B cell (primary cell): ENCODE data around the gene CUL3. TPM values are rescaled to one million over a fixed set of nuclear protein-coding genes. Genes with fewer than 3 reads are reported as not detected.

Source experiments
- ATAC-seq: fragments of 200-7000 bp; cut with Tn5 transposase; one replicate; pipeline ENCODE4 v1.10.0; 2021; ENCODE audit warnings: low read depth, mild to moderate bottlenecking, moderate number of reproducible peaks, moderate library complexity
- CTCF ChIA-PET: fragments of 350-600 bp; sonication (Branson Sonifier 250); formaldehyde crosslinking; loops from one replicate; lab custom pipeline; 2021; ENCODE audit warnings: antibody characterized with exemption, inconsistent platforms; lab: Charles Lee
- POLR2A ChIA-PET: fragments of 350-600 bp; sonication (Branson Sonifier 250); formaldehyde crosslinking; loops from one replicate; lab custom pipeline; 2021; ENCODE audit warnings: antibody characterized with exemption; lab: Charles Lee
- DNase-seq: peaks from one replicate; pipeline ENCODE4 v3.0.0; 2013
- H2AFZ ChIP-seq: 2 replicates; pipeline ENCODE4 v1.6.1; 2012; ENCODE audit warnings: mild to moderate bottlenecking, low read depth, low read length; ENCODE audit not compliant: insufficient read depth, poor library complexity, severe bottlenecking
- H3K27ac ChIP-seq, 2 donors: 1 replicate in 1 of 2; 2 replicates in 1 of 2; pipeline ENCODE4 v1.5.1; 2012 to 2013; ENCODE audit warnings: low read length in 2 of 2, mild to moderate bottlenecking in 2 of 2, moderate library complexity in 1 of 2
- H3K27me3 ChIP-seq, 4 experiments: fragments of 200-600 bp in 1 of 4; sonication (generic) in 1 of 4; replicated peaks in 1 of 4; 1 replicate in 2 of 4; 2 replicates in 2 of 4; pipeline versions ENCODE4 v1.6.1 to v1.7.0; 2013 to 2016; ENCODE audit warnings: low read length in 3 of 4, mild to moderate bottlenecking in 2 of 4, mixed read lengths in 1 of 4, moderate library complexity in 1 of 4; ENCODE audit not compliant: insufficient read depth in 4 of 4, control insufficient read depth in 3 of 4; ENCODE audit errors: control extremely low read depth in 1 of 4
- H3K36me3 ChIP-seq, 2 experiments: replicated peaks in 1 of 2; 1 replicate in 1 of 2; 2 replicates in 1 of 2; pipeline versions ENCODE4 v1.6.1 to v1.7.1; 2013; ENCODE audit warnings: low read length in 1 of 2; ENCODE audit not compliant: insufficient read depth in 2 of 2, control insufficient read depth in 1 of 2; ENCODE audit errors: control extremely low read depth in 1 of 2, extremely low read depth in 1 of 2
- H3K4me1 ChIP-seq, 2 donors: fragments of 200-600 bp in 1 of 2; sonication (generic) in 1 of 2; 1 replicate in 1 of 2; 2 replicates in 1 of 2; pipeline versions ENCODE4 v1.5.1 to v1.6.1; 2013 to 2017; ENCODE audit warnings: low read length in 2 of 2; ENCODE audit not compliant: control insufficient read depth in 2 of 2, insufficient read depth in 2 of 2
- H3K4me2 ChIP-seq: replicated peaks from 2 replicates; pipeline ENCODE3; 2012; ENCODE audit warnings: mild to moderate bottlenecking, low read depth, low read length; ENCODE audit not compliant: poor library complexity, severe bottlenecking
- H3K4me3 ChIP-seq, 5 experiments: fragments of 200-600 bp in 1 of 5; sonication (generic) in 1 of 5; 1 replicate in 3 of 5; 2 replicates in 2 of 5; pipeline versions ENCODE4 v1.5.1 to v1.7.0; 2011 to 2016; ENCODE audit warnings: low read length in 4 of 5, mild to moderate bottlenecking in 4 of 5, low read depth in 2 of 5, control low read depth in 1 of 5, moderate library complexity in 1 of 5; ENCODE audit not compliant: insufficient read depth in 1 of 5; ENCODE audit errors: control extremely low read depth in 1 of 5, extremely low read depth in 1 of 5
- H3K79me2 ChIP-seq: fragments of 200-600 bp; sonication (generic); one replicate; pipeline ENCODE4 v1.6.0; 2016; ENCODE audit warnings: low read length; ENCODE audit not compliant: control insufficient read depth, insufficient read depth
- H3K9ac ChIP-seq: fragments of 200-600 bp; sonication (generic); 2 replicates; pipeline ENCODE4 v1.6.1; 2017; ENCODE audit warnings: mild to moderate bottlenecking, low read length, moderate library complexity
- H3K9me3 ChIP-seq, 3 donors: one replicate each; pipeline versions ENCODE4 v1.6.1 to v1.7.1; 2013; ENCODE audit warnings: low read length in 2 of 3; ENCODE audit not compliant: control insufficient read depth in 2 of 3, insufficient read depth in 1 of 3; ENCODE audit errors: control extremely low read depth in 1 of 3
- H4K20me1 ChIP-seq: 2 replicates; pipeline ENCODE4 v1.6.0; 2012; ENCODE audit warnings: mild to moderate bottlenecking, low read length; ENCODE audit not compliant: insufficient read depth, control insufficient read depth, poor library complexity, severe bottlenecking
- H3K27ac Mint-ChIP-seq: one replicate; pipeline ENCODE4 v1.8.0; 2021; ENCODE audit warnings: mixed read lengths
- H3K27me3 Mint-ChIP-seq: one replicate; pipeline ENCODE4 v1.8.0; 2021; ENCODE audit warnings: mixed read lengths
- H3K4me1 Mint-ChIP-seq: one replicate; pipeline ENCODE4 v1.8.0; 2021; ENCODE audit warnings: mixed read lengths
- H3K4me3 Mint-ChIP-seq: one replicate; pipeline ENCODE4 v1.8.0; 2021; ENCODE audit warnings: mixed read lengths
- H3K9me3 Mint-ChIP-seq: one replicate; pipeline ENCODE4 v1.8.0; 2022; ENCODE audit warnings: mixed read lengths; ENCODE audit not compliant: insufficient read depth
- CTCF ChIP-seq: fragments of 200-600 bp; IDR thresholded peaks from one replicate; pipeline ENCODE4 v1.8.0; 2022; ENCODE audit warnings: antibody characterized with exemption, mild to moderate bottlenecking
- EZH2 ChIP-seq: IDR thresholded peaks from 2 replicates; pipeline ENCODE4 v1.6.1; 2012; ENCODE audit warnings: borderline replicate concordance, low read depth, mild to moderate bottlenecking, moderate library complexity, low read length; ENCODE audit not compliant: insufficient read depth, poor library complexity, severe bottlenecking
- WGBS: methylation state at CpG from one replicate; pipeline ENCODE4 v1.1.5; 2013; ENCODE audit warnings: missing lambda C conversion rate; ENCODE audit not compliant: insufficient coverage; 5-methylcytosine and 5-hydroxymethylcytosine counted together
- intact Hi-C: fragments of 100-400 bp; cut with micrococcal nuclease; formaldehyde crosslinking; loops from one replicate; pipeline ENCODE4 v1.10.0; 2022
- polyA plus RNA-seq: library from polyadenylated mRNA; depleted of rRNA; stranded (reverse); fragments of >200 nt; gene quantifications from 2 replicates; pipeline ENCODE4 v1.2.3, GENCODE V29; 2012
- total RNA-seq, 2 donors: library from RNA; stranded (reverse); fragments of 120-200 nt in 1 of 2; gene quantifications; 1 replicate in 1 of 2; 2 replicates in 1 of 2; pipeline versions ENCODE4 v1.2.3 to v1.2.4, GENCODE V29; 2013 to 2022

CUL3 gene
- total and polyA plus RNA-seq, 2 donors (not counting 1 experiment from before 2014, with no cell fraction given), result 31.1 to 138 TPM

GRCh38 chr2:224574423-224575084, 10.6 kb downstream of the CUL3 start:
- no peaks in the 10 kb centered on the region for H3K27me3 ChIP-seq
- H3K4me1 Mint-ChIP-seq, result peaks cover 89% of the 10 kb centered on the region
- no peak overlapping the region for H2AFZ ChIP-seq
- peaks cover 100% of the 10 kb centered on the region for H3K79me2 ChIP-seq
- peak overlapping the region in 1 of 5 experiments; percentile 5 for H3K4me3 ChIP-seq
- H3K4me1 ChIP-seq, result peaks cover 58 to 72% of the 10 kb centered on the region in 2 donors
- H3K9me3 Mint-ChIP-seq, result no peaks in the 10 kb centered on the region
- ChIA-PET POLR2A (interaction anchor here (1.1 kb wide), 1 partner anchor 11 kb away, joined by 5 read pairs; no protein-coding TSS in a partner anchor), CTCF (no interaction called here)
- H3K27ac Mint-ChIP-seq, result peak overlapping the region; percentile 1
- H3K27ac ChIP-seq, result peak overlapping the region in 1 of 2 donors; percentile 47
- H3K27me3 Mint-ChIP-seq, result no peaks in the 10 kb centered on the region
- H3K4me3 Mint-ChIP-seq, result peak overlapping the region; percentile 35
- WGBS, result no CpG with 5 or more reads among the region's 3 CpGs
- no peaks in the 10 kb centered on the region for H3K36me3 ChIP-seq
- no peaks in the 10 kb centered on the region for H3K9me3 ChIP-seq
- TF ChIP-seq EZH2, result no peak
- no peak for TF ChIP-seq CTCF
- H4K20me1 ChIP-seq, result peaks cover 83% of the 10 kb centered on the region
- DNase-seq (no peak), ATAC-seq (no peak)
- peak overlapping the region; percentile 13 for H3K9ac ChIP-seq
- intact Hi-C loops, result loop anchor here (2.0 kb wide), 1 partner anchor 42 kb away; no protein-coding TSS in a partner anchor
- H3K4me2 ChIP-seq, result peak overlapping the region; percentile 49

- Histone ChIP-seq H3K36me3 (no peaks in the 10 kb centered on the region), H3K4me3 (no peak overlapping the region), H3K4me2 (peak overlapping the region; percentile 49), H3K9me3 (no peaks in the 10 kb centered on the region), H3K27ac (no peak overlapping the region), H2AFZ (no peak overlapping the region), H4K20me1 (peaks cover 81% of the 10 kb centered on the region), H3K79me2 (peaks cover 100% of the 10 kb centered on the region), H3K9ac (no peak overlapping the region), H3K27me3 (no peaks in the 10 kb centered on the region), H3K4me1 (peaks cover 56 to 65% of the 10 kb centered on the region in 2 donors)
- H3K9me3 Mint-ChIP-seq, result no peaks in the 10 kb centered on the region
- no peaks in the 10 kb centered on the region for H3K27me3 Mint-ChIP-seq
- no peak for ATAC-seq
- TF ChIP-seq EZH2, result no peak
- TF ChIP-seq CTCF, result no peak
- H3K4me1 Mint-ChIP-seq, result peaks cover 90% of the 10 kb centered on the region
- no peak overlapping the region for H3K27ac Mint-ChIP-seq
- no CpG with 5 or more reads among the region's 1 CpG for WGBS
- intact Hi-C loops, result loop anchor here (2.0 kb wide), 1 partner anchor 41 kb away; no protein-coding TSS in a partner anchor
- CTCF ChIA-PET, result no interaction called here
- POLR2A ChIA-PET, result interaction anchor here (1.1 kb wide), 1 partner anchor 12 kb away, joined by 5 read pairs; no protein-coding TSS in a partner anchor
- no peak overlapping the region for H3K4me3 Mint-ChIP-seq
- no peak for DNase-seq
These were observed 11.4 kb downstream of the CUL3 start for GRCh38 chr2:224573724-224574123.
